Measurements from ENCODE around the gene C5.

- TF ChIP-seq CTCF (IDR thresholded peaks at IDR 0.05) (no peak), POLR2A (IDR thresholded peaks at IDR 0.05) (no peak)
Measured at GRCh38 chr9:120925535-120926396, 124.3 kb downstream of the C5 start.
